PFSK-1 (cell line): ENCODE results near the gene VRK1.

Experiments
- FOXP2 ChIP-seq: optimal IDR thresholded peaks from 2 replicates; pipeline ENCODE3; 2011; ENCODE audit warnings: borderline replicate concordance, control low read depth, inconsistent platforms; ENCODE audit not compliant: insufficient read depth; ENCODE audit errors: extremely low read length, extremely low read depth
- POLR2AphosphoS5 ChIP-seq: IDR thresholded peaks from 2 replicates; pipeline ENCODE4 v1.6.1; 2012; ENCODE audit warnings: low read depth, mild to moderate bottlenecking, control low read depth, low read length, moderate library complexity
- REST ChIP-seq, 2 experiments: IDR thresholded peaks; 2 replicates each; pipeline versions ENCODE4 v1.6.1 to v1.8.0; 2011 to 2012; ENCODE audit warnings: low read depth in 2 of 2, low read length in 2 of 2, control low read depth in 1 of 2, inconsistent platforms in 1 of 2, mild to moderate bottlenecking in 1 of 2, moderate library complexity in 1 of 2; ENCODE audit not compliant: insufficient read depth in 1 of 2
- SIN3A ChIP-seq: IDR thresholded peaks from 2 replicates; pipeline ENCODE4 v1.6.1; 2012; ENCODE audit warnings: mild to moderate bottlenecking, low read length, moderate library complexity, borderline replicate concordance; ENCODE audit not compliant: insufficient read depth
- TAF1 ChIP-seq: IDR thresholded peaks from 2 replicates; pipeline ENCODE4 v1.6.1; 2012; ENCODE audit warnings: low read length, control low read depth, borderline replicate concordance; ENCODE audit not compliant: insufficient read depth

- TF ChIP-seq REST (IDR thresholded peaks at IDR 0.05; ENCODE audit: insufficient read depth in 1 of 2, low read depth in 2 of 2, low read length in 2 of 2) (no peak), POLR2AphosphoS5 (no peak), TAF1 (no peak), SIN3A (no peak), FOXP2 (no peak)
Observed at GRCh38 chr14:96881713-96882112, 84.5 kb downstream of the VRK1 start.
